Measurements from ENCODE around the gene LRRC56. TPM values are rescaled to one million over a fixed set of nuclear protein-coding genes. Genes with fewer than 3 reads are reported as not detected.

Gene LRRC56
- total and polyA plus RNA-seq, 2 of the 13 experiments (the other 11 are each of a cell fraction or from before 2014, with no cell fraction given): 0.11 to 0.29 TPM

DNA sequence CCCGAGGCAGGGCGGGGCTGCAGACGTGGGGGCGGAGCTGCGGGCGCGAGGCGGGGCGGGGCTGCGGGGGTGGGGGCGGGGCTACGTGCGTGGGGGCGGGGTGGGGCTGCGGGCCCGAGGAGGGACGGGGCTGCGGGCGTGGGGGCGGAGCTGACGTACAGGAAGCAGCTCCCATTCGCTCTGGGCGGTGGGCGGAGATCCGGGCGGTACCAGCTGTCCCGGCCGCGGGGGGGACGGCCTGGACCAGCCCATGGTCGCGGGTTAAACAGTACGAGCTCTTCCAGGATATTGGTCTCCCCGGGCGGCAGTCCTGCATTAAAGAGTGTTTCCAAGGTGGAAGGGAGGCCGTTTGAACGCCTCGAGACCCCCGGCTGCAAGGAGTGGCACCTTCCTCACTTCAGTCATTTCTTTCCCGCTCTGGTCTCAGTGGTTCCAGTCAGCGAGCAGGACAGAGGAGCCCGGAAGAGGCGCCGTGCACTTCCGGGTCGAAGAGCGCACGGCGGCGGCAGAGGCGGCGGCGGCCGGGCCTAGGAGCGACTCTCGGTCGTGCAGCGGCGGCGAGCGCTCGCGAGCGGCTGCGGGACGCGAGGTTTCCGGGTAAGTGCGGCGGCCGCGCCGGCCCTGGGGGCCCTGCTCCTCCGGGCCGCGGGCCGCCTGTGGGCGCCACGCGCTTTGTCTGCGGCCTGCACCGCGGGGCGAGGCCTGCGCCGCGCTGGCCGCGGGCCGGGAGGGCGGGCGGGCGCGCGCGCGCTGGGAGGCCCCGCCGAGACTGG is 38.9 kb downstream of the LRRC56 start, which contains the start of gene PHRF1 (continued):
- TF ChIP-seq, protein P1, sequence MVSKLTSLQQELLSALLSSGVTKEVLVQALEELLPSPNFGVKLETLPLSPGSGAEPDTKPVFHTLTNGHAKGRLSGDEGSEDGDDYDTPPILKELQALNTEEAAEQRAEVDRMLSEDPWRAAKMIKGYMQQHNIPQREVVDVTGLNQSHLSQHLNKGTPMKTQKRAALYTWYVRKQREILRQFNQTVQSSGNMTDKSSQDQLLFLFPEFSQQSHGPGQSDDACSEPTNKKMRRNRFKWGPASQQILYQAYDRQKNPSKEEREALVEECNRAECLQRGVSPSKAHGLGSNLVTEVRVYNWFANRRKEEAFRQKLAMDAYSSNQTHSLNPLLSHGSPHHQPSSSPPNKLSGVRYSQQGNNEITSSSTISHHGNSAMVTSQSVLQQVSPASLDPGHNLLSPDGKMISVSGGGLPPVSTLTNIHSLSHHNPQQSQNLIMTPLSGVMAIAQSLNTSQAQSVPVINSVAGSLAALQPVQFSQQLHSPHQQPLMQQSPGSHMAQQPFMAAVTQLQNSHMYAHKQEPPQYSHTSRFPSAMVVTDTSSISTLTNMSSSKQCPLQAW (CRISPR knock-in tag; IDR thresholded peaks at IDR 0.05): no peak
- no peak for TF ChIP-seq ZNF296 (CRISPR knock-in tag; conservative IDR thresholded peaks at IDR 0.05)
- TF ChIP-seq ZNF451 (CRISPR knock-in tag; IDR thresholded peaks at IDR 0.05): no peak
- TF ChIP-seq LCORL (IDR thresholded peaks at IDR 0.05): no peak
- TF ChIP-seq LCORL (CRISPR knock-in tag; IDR thresholded peaks at IDR 0.05): no peak
- TF ChIP-seq RAD51 (IDR thresholded peaks at IDR 0.05; ENCODE audit: borderline replicate concordance): no peak
- TF ChIP-seq SIX1 (CRISPR knock-in tag; IDR thresholded peaks at IDR 0.05; ENCODE audit: borderline replicate concordance): no peak
- peak; percentile 90 for TF ChIP-seq PCBP1 (IDR thresholded peaks at IDR 0.05; ENCODE audit: borderline replicate concordance, low read depth, low read length)
- 0 out of 2 replicates have a peak, but pooled peaks have one; percentile 47 for TF ChIP-seq RXRA (CRISPR knock-in tag; IDR thresholded peaks at IDR 0.05)
- no peak for TF ChIP-seq ZFYVE20 (CRISPR knock-in tag; IDR thresholded peaks at IDR 0.05; ENCODE audit: borderline replicate concordance, low read depth)
- no peak for TF ChIP-seq ZNF530 (CRISPR knock-in tag; IDR thresholded peaks at IDR 0.05; ENCODE audit: low read depth)
- no peak for TF ChIP-seq ZNF17 (CRISPR knock-in tag; IDR thresholded peaks at IDR 0.05)
- TF ChIP-seq RAD21 (CRISPR knock-in tag; IDR thresholded peaks at IDR 0.05): no peak; the same call in 1 of the 2 replicates
- TF ChIP-seq ZNF563 (CRISPR knock-in tag; IDR thresholded peaks at IDR 0.05): 0 out of 2 replicates have a peak, but pooled peaks have one; percentile 13
- TF ChIP-seq, protein P2, sequence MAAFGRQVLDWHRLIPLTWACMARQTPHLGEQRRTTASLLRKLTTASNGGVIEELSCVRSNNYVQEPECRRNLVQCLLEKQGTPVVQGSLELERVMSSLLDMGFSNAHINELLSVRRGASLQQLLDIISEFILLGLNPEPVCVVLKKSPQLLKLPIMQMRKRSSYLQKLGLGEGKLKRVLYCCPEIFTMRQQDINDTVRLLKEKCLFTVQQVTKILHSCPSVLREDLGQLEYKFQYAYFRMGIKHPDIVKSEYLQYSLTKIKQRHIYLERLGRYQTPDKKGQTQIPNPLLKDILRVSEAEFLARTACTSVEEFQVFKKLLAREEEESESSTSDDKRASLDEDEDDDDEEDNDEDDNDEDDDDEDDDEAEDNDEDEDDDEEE (CRISPR knock-in tag; IDR thresholded peaks at IDR 0.05): no peak
- TF ChIP-seq NFE2 (CRISPR knock-in tag; IDR thresholded peaks at IDR 0.05): no peak
- TF ChIP-seq, protein P3, sequence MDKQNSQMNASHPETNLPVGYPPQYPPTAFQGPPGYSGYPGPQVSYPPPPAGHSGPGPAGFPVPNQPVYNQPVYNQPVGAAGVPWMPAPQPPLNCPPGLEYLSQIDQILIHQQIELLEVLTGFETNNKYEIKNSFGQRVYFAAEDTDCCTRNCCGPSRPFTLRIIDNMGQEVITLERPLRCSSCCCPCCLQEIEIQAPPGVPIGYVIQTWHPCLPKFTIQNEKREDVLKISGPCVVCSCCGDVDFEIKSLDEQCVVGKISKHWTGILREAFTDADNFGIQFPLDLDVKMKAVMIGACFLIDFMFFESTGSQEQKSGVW (CRISPR knock-in tag; IDR thresholded peaks at IDR 0.05; ENCODE audit: borderline replicate concordance): no peak
- TF ChIP-seq MAZ (IDR thresholded peaks at IDR 0.05; ENCODE audit: borderline replicate concordance, low read depth, low read length): no peak
- peak; percentile 52 for TF ChIP-seq MAZ (CRISPR knock-in tag; IDR thresholded peaks at IDR 0.05; ENCODE audit: low read depth)
- TF ChIP-seq HNRNPUL1 (IDR thresholded peaks at IDR 0.05; ENCODE audit: low read depth, low read length): no peak
- 0 out of 2 replicates have a peak, but pooled peaks have one; percentile 45 for TF ChIP-seq ZNF484 (CRISPR knock-in tag; IDR thresholded peaks at IDR 0.05; ENCODE audit: borderline replicate concordance, low read depth)
- no peak for TF ChIP-seq REXO4 (CRISPR knock-in tag; IDR thresholded peaks at IDR 0.05; ENCODE audit: borderline replicate concordance)
- peak; percentile 12; the same call in 1 of the 2 replicates for TF ChIP-seq ZNF670 (CRISPR knock-in tag; IDR thresholded peaks at IDR 0.05; ENCODE audit: borderline replicate concordance)
- TF ChIP-seq CREM (IDR thresholded peaks at IDR 0.05): peak; percentile 43; the same call in 1 of the 2 replicates
- no peak for TF ChIP-seq CREM (CRISPR knock-in tag; IDR thresholded peaks at IDR 0.05)
- no peak for TF ChIP-seq SRSF4 (IDR thresholded peaks at IDR 0.05; ENCODE audit: low read depth, low read length, poor library complexity, severe bottlenecking)
- TF ChIP-seq, protein P4, sequence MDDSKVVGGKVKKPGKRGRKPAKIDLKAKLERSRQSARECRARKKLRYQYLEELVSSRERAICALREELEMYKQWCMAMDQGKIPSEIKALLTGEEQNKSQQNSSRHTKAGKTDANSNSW (CRISPR knock-in tag; IDR thresholded peaks at IDR 0.05; ENCODE audit: borderline replicate concordance): no peak
- peak in 1 of 2 experiments; percentile 85; a peak in 2 of 4 replicates for TF ChIP-seq POLR2A (IDR thresholded peaks at IDR 0.05; ENCODE audit: insufficient read depth in 1 of 2, low read depth in 2 of 2, low read length in 2 of 2)
- peak; percentile 34; the same call in 1 of the 2 replicates for TF ChIP-seq FOSL2 (CRISPR knock-in tag; IDR thresholded peaks at IDR 0.05)
